ENCODE results near the gene AIG1. TPM values are rescaled to one million over a fixed set of nuclear protein-coding genes. Genes with fewer than 3 reads are reported as not detected.

AIG1 gene
- total and polyA plus RNA-seq, 2 donors from 2014 or later, result 57.3 to 146 TPM

DNA sequence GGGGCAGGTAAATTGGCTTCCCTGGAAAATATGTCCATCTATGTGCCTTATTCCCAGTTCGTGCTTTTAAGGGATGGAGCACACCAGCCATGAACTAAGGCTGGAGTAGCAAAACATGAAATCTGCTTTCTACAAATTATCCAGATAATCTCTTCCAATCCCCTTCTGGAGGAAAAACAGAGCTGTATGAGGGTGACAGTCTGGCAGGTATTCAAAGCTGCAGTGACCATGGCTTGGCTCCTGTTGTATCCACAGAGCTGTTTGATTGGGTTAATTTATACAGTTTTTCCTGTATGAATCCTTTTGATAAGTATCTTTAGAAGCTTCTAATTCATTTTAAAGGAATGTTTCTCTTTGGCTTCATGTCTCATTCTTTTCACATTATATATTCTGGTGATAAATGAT is 144.4 kb downstream of the AIG1 start:
- Histone ChIP-seq H3K9me3 (ENCODE audit: control insufficient read depth in 2 of 3, insufficient read depth in 1 of 3, low read length in 3 of 3) (peaks cover 0 to 5% (median 0%) of the 10 kb centered on the region in 3 donors), H3K4me1 (ENCODE audit: control insufficient read depth in 2 of 3, insufficient read depth in 2 of 3, low read depth in 1 of 3, low read length in 3 of 3) (no peaks in the 10 kb centered on the region), H3K36me3 (ENCODE audit: control insufficient read depth in 2 of 3, insufficient read depth in 3 of 3, low read length in 3 of 3) (no peaks in the 10 kb centered on the region), H3K4me3 (ENCODE audit: low read length in 3 of 3) (no peak overlapping the region), H3K27me3 (ENCODE audit: control insufficient read depth, insufficient read depth, low read length) (no peaks in the 10 kb centered on the region), H3K9ac (ENCODE audit: low read length in 3 of 3) (no peak overlapping the region), H3K27ac (ENCODE audit: low read depth in 2 of 2, low read length in 2 of 2) (no peak overlapping the region)
- FAIRE-seq (no peak), DNase-seq (no peak)
- TF ChIP-seq, protein P1, sequence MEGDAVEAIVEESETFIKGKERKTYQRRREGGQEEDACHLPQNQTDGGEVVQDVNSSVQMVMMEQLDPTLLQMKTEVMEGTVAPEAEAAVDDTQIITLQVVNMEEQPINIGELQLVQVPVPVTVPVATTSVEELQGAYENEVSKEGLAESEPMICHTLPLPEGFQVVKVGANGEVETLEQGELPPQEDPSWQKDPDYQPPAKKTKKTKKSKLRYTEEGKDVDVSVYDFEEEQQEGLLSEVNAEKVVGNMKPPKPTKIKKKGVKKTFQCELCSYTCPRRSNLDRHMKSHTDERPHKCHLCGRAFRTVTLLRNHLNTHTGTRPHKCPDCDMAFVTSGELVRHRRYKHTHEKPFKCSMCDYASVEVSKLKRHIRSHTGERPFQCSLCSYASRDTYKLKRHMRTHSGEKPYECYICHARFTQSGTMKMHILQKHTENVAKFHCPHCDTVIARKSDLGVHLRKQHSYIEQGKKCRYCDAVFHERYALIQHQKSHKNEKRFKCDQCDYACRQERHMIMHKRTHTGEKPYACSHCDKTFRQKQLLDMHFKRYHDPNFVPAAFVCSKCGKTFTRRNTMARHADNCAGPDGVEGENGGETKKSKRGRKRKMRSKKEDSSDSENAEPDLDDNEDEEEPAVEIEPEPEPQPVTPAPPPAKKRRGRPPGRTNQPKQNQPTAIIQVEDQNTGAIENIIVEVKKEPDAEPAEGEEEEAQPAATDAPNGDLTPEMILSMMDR (IDR thresholded peaks at IDR 0.05; ENCODE audit: borderline replicate concordance, extremely low read depth, insufficient read depth), result no peak
- intact Hi-C loops (cut with DNase I), result no loop called here

DNA sequence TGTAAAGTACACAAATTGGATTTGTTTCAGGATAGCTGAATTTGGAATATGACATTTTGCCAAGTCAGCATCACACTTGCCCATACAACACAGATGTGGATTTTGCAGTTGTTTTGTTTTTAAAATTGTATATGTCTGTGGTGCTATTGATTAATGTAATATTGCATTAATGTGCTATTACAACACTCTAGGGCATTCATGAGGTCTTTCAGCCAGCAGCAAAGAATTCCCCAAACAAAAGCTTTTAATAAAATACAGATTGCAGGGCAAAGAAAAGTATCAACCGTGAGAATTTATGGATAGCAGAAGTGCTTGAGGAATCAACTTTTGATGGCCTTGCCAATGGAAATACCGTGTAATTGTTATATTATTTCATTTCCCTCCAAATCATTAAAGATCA is 144.9 kb downstream of the AIG1 start:
- peaks cover 0 to 5% (median 0%) of the 10 kb centered on the region in 3 donors for H3K9me3 ChIP-seq (ENCODE audit: control insufficient read depth in 2 of 3, insufficient read depth in 1 of 3, low read length in 3 of 3)
- TF ChIP-seq, protein P1 (IDR thresholded peaks at IDR 0.05; ENCODE audit: borderline replicate concordance, extremely low read depth, insufficient read depth), result no peak
- no peaks in the 10 kb centered on the region for H3K36me3 ChIP-seq (ENCODE audit: control insufficient read depth in 2 of 3, insufficient read depth in 3 of 3, low read length in 3 of 3)
- H3K9ac ChIP-seq (ENCODE audit: low read length in 3 of 3), result no peak overlapping the region
- no peak for DNase-seq
- FAIRE-seq, result no peak
- H3K4me3 ChIP-seq (ENCODE audit: low read length in 3 of 3), result no peak overlapping the region
- no peaks in the 10 kb centered on the region for H3K27me3 ChIP-seq (ENCODE audit: control insufficient read depth, insufficient read depth, low read length)
- intact Hi-C loops (cut with DNase I), result no loop called here
- H3K4me1 ChIP-seq (ENCODE audit: control insufficient read depth in 2 of 3, insufficient read depth in 2 of 3, low read depth in 1 of 3, low read length in 3 of 3), result no peaks in the 10 kb centered on the region
- no peak overlapping the region for H3K27ac ChIP-seq (ENCODE audit: low read depth in 2 of 2, low read length in 2 of 2)

DNA sequence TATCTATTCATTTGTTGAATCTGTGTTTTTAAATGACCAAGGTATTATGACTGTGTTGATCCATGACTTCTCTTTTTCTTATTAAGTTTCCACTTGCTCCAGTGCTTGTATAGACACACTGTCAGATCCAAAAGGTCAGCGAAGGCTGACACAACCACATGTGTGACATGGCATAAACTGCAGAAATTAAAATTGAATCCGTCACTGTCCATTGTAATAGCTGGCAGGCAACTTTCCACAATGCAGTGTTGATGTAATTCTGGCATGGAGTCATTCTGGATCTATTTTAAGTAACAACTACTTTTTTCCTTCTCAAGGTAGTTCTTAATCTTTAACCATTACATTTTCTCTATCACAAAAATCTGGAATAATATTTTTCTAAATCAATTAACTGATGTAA is 145.3 kb downstream of the AIG1 start:
- TF ChIP-seq, protein P1 (IDR thresholded peaks at IDR 0.05; ENCODE audit: borderline replicate concordance, extremely low read depth, insufficient read depth), result no peak
- intact Hi-C loops (cut with DNase I), result no loop called here
- FAIRE-seq (no peak), DNase-seq (no peak)
- Histone ChIP-seq H3K4me1 (ENCODE audit: control insufficient read depth in 2 of 3, insufficient read depth in 2 of 3, low read depth in 1 of 3, low read length in 3 of 3) (no peaks in the 10 kb centered on the region), H3K36me3 (ENCODE audit: control insufficient read depth in 2 of 3, insufficient read depth in 3 of 3, low read length in 3 of 3) (no peaks in the 10 kb centered on the region), H3K4me3 (ENCODE audit: low read length in 3 of 3) (no peak overlapping the region), H3K27ac (ENCODE audit: low read depth in 2 of 2, low read length in 2 of 2) (no peak overlapping the region), H3K9ac (ENCODE audit: low read length in 3 of 3) (no peak overlapping the region), H3K27me3 (ENCODE audit: control insufficient read depth, insufficient read depth, low read length) (no peaks in the 10 kb centered on the region), H3K9me3 (ENCODE audit: control insufficient read depth in 2 of 3, insufficient read depth in 1 of 3, low read length in 3 of 3) (peaks cover 0 to 5% (median 0%) of the 10 kb centered on the region in 3 donors)

DNA sequence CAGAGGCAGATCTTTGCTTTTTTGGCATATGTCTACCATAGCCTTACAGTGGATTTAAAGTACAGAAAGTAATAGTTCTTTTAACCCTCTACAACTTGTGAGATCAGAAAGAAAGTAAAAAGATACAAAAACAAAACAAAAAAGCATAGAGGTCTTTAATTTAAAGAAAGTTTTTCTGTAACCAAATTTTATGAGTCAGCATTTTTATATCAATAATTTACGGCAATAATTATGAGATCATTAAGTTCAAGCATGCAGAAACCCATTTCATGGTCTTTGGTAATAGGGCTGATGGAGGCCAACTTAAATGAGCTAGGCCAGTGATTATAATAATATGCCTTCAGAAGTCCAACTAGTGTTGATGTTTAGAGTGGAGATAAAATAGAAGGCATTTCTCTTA is 145.9 kb downstream of the AIG1 start:
- Histone ChIP-seq H3K9ac (ENCODE audit: low read length in 3 of 3) (no peak overlapping the region), H3K27ac (ENCODE audit: low read depth in 2 of 2, low read length in 2 of 2) (no peak overlapping the region), H3K9me3 (ENCODE audit: control insufficient read depth in 2 of 3, insufficient read depth in 1 of 3, low read length in 3 of 3) (peaks cover 0 to 5% (median 0%) of the 10 kb centered on the region in 3 donors), H3K36me3 (ENCODE audit: control insufficient read depth in 2 of 3, insufficient read depth in 3 of 3, low read length in 3 of 3) (no peaks in the 10 kb centered on the region), H3K4me3 (ENCODE audit: low read length in 3 of 3) (no peak overlapping the region), H3K4me1 (ENCODE audit: control insufficient read depth in 2 of 3, insufficient read depth in 2 of 3, low read depth in 1 of 3, low read length in 3 of 3) (no peaks in the 10 kb centered on the region), H3K27me3 (ENCODE audit: control insufficient read depth, insufficient read depth, low read length) (no peaks in the 10 kb centered on the region)
- TF ChIP-seq, protein P1 (IDR thresholded peaks at IDR 0.05; ENCODE audit: borderline replicate concordance, extremely low read depth, insufficient read depth), result no peak
- no peak for FAIRE-seq
- intact Hi-C loops (cut with DNase I), result no loop called here
- no peak for DNase-seq
